ENCODE measurements around the gene AFAP1L1. TPM values are rescaled to one million over a fixed set of nuclear protein-coding genes. Genes with fewer than 3 reads are reported as not detected.
A peak's percentile ranks its signal among the peaks of the same experiment; 100 is the strongest.

The AFAP1L1 gene
- total RNA-seq, 2 experiments from 2014 or later: not detected

DNA sequence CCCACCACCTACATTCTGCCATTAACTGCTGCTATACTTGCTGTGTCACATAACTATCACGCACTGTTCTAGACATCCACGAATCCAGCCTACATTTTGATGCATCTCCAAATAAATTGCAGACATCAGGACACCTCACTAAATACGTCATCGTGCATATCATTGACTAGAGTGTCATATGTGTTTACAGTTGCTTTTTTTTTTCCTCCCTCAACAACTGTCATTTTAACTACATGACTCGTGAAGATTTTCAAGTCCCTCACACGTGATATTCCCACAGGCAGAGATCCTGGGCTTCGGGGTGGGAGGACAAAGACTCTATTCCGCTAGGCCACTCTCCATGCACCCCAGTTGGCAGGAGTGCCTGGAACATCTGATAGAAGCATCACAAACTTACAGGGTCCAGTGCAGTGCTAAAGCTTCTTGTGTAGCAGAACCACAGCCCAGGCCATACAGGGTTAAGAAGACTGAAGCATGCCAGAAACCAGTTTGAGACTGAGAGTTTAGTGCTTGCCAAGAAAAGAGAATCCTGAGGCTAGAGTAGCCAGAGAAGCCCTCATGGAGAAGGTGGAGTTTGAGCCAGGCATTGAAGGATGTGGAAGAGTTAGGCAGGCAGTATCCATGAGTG lies 87.3 kb downstream of the AFAP1L1 start:
- POLR2A ChIA-PET: interaction anchor here (0.7 to 12.6 kb wide), 5 partner anchors 14 to 1712 kb away, joined by 3 to 183 read pairs (median 5); partner anchors contain the start of gene GRPEL2
- no peak for DNase-seq (ENCODE audit: low spot score)
- H4K20me1 ChIP-seq (ENCODE audit: insufficient read depth, low read length): peaks cover 3% of the 10 kb centered on the region; the same call in 1 of the 2 replicates
- TSS peak; percentile 35 for BruUV-seq (replicated peaks)
- peaks cover 27% of the 10 kb centered on the region for H3K36me3 ChIP-seq (ENCODE audit: insufficient read depth, low read length)
- CTCF ChIA-PET (ENCODE audit: unreplicated experiment): no interaction called here
- peaks cover 32% of the 10 kb centered on the region; the same call in 1 of the 2 replicates for H3K79me2 ChIP-seq (ENCODE audit: insufficient read depth, low read depth, low read length)
- TF ChIP-seq EZH2phosphoT487 (IDR thresholded peaks at IDR 0.05; ENCODE audit: borderline replicate concordance, low read depth, low read length): no peak
- TF ChIP-seq, protein P1, sequence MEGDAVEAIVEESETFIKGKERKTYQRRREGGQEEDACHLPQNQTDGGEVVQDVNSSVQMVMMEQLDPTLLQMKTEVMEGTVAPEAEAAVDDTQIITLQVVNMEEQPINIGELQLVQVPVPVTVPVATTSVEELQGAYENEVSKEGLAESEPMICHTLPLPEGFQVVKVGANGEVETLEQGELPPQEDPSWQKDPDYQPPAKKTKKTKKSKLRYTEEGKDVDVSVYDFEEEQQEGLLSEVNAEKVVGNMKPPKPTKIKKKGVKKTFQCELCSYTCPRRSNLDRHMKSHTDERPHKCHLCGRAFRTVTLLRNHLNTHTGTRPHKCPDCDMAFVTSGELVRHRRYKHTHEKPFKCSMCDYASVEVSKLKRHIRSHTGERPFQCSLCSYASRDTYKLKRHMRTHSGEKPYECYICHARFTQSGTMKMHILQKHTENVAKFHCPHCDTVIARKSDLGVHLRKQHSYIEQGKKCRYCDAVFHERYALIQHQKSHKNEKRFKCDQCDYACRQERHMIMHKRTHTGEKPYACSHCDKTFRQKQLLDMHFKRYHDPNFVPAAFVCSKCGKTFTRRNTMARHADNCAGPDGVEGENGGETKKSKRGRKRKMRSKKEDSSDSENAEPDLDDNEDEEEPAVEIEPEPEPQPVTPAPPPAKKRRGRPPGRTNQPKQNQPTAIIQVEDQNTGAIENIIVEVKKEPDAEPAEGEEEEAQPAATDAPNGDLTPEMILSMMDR (conservative IDR thresholded peaks at IDR 0.05; ENCODE audit: low read length): no peak
- H3K4me1 ChIP-seq (ENCODE audit: insufficient read depth, low read length, poor library complexity, severe bottlenecking): peaks cover 20% of the 10 kb centered on the region
- no peaks in the 10 kb centered on the region for H3K9me2 ChIP-seq (ENCODE audit: insufficient read depth, low read length)
- no peaks in the 10 kb centered on the region for H3K9me3 ChIP-seq (ENCODE audit: low read length)
- peak overlapping the region; percentile 94 for H3K4me3 ChIP-seq (ENCODE audit: low read depth, low read length, poor library complexity, severe bottlenecking)
- intact Hi-C loops (cut with micrococcal nuclease; ENCODE audit: unreplicated experiment): loop anchor here (1.0 kb wide), 1 partner anchor 14 kb away; the partner anchor contains the start of gene GRPEL2
- H2AFZ ChIP-seq (ENCODE audit: low read length): no peak overlapping the region
- H3K27ac ChIP-seq (ENCODE audit: low read depth, low read length, poor library complexity, severe bottlenecking): peak overlapping the region; percentile 53
- H3K4me2 ChIP-seq (ENCODE audit: low read length): peak overlapping the region; percentile 72

DNA sequence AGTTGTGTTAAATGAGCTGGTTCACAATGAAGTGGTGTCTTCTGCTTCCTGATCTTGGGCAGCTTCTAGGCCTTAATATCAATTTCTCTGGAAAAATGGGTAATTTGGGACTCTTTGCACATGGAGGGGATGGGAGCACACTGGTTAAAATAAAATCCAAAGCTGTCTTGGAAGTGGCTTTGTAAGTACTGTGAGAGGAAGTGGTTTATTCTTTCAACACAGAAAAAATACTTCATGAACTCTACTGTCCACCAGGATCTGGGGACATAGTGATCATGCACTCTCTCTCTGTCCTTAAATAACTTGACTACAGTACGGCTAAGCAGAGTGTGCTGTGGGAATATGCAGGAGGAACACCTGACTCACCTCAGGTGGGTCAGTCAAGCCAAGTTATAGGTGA lies 88.6 kb downstream of the AFAP1L1 start:
- DNase-seq (ENCODE audit: low spot score): no peak
- ChIA-PET CTCF (ENCODE audit: unreplicated experiment) (interaction anchor here (1.9 kb wide), 1 partner anchor 12 kb away, joined by 10 read pairs; no protein-coding TSS in a partner anchor), POLR2A (interaction anchor here (0.7 to 12.6 kb wide), 4 partner anchors 7 to 37 kb away, joined by 3 to 183 read pairs (median 4); partner anchors contain the start of gene GRPEL2)
- Histone ChIP-seq H3K27ac (ENCODE audit: low read depth, low read length, poor library complexity, severe bottlenecking) (no peak overlapping the region), H3K36me3 (ENCODE audit: insufficient read depth, low read length) (peaks cover 14% of the 10 kb centered on the region), H3K4me3 (ENCODE audit: low read depth, low read length, poor library complexity, severe bottlenecking) (no peak overlapping the region), H3K79me2 (ENCODE audit: insufficient read depth, low read depth, low read length) (peaks cover 28% of the 10 kb centered on the region; the same call in 1 of the 2 replicates), H3K4me2 (ENCODE audit: low read length) (no peak overlapping the region), H2AFZ (ENCODE audit: low read length) (no peak overlapping the region), H4K20me1 (ENCODE audit: insufficient read depth, low read length) (peaks cover 3% of the 10 kb centered on the region; the same call in 1 of the 2 replicates), H3K4me1 (ENCODE audit: insufficient read depth, low read length, poor library complexity, severe bottlenecking) (peaks cover 20% of the 10 kb centered on the region), H3K9me2 (ENCODE audit: insufficient read depth, low read length) (no peaks in the 10 kb centered on the region), H3K9me3 (ENCODE audit: low read length) (no peaks in the 10 kb centered on the region)
- BruUV-seq (replicated peaks): no TSS peak
- no peak for TF ChIP-seq EZH2phosphoT487 (IDR thresholded peaks at IDR 0.05; ENCODE audit: borderline replicate concordance, low read depth, low read length)
- TF ChIP-seq, protein P1 (conservative IDR thresholded peaks at IDR 0.05; ENCODE audit: low read length): no peak
- intact Hi-C loops (cut with micrococcal nuclease; ENCODE audit: unreplicated experiment): no loop called here

DNA sequence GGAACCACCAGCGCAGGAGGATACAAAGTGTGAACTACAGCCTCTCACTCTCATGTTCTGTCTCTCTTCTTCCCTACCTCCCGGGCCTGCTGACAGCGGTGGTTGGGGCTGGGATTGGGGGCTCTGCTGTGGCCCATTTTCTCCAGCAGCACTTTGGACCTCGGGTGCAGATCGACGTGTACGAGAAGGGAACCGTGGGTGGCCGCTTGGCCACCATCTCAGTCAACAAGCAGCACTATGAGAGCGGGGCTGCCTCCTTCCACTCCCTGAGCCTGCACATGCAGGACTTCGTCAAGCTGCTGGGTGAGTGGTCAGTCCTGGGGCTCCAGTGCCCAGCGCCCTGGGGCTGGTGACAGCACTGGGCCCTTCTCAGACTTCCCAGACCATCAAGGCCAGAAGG lies 90.9 kb downstream of the AFAP1L1 start:
- Histone ChIP-seq H4K20me1 (ENCODE audit: insufficient read depth, low read length) (peaks cover 3% of the 10 kb centered on the region; the same call in 1 of the 2 replicates), H3K9me3 (ENCODE audit: low read length) (no peaks in the 10 kb centered on the region), H3K79me2 (ENCODE audit: insufficient read depth, low read depth, low read length) (peaks cover 12% of the 10 kb centered on the region; the same call in 1 of the 2 replicates), H3K9me2 (ENCODE audit: insufficient read depth, low read length) (no peaks in the 10 kb centered on the region), H3K27ac (ENCODE audit: low read depth, low read length, poor library complexity, severe bottlenecking) (no peak overlapping the region), H3K4me3 (ENCODE audit: low read depth, low read length, poor library complexity, severe bottlenecking) (no peak overlapping the region), H3K36me3 (ENCODE audit: insufficient read depth, low read length) (no peaks in the 10 kb centered on the region), H2AFZ (ENCODE audit: low read length) (no peak overlapping the region), H3K4me2 (ENCODE audit: low read length) (no peak overlapping the region), H3K4me1 (ENCODE audit: insufficient read depth, low read length, poor library complexity, severe bottlenecking) (peaks cover 15% of the 10 kb centered on the region)
- TF ChIP-seq EZH2phosphoT487 (IDR thresholded peaks at IDR 0.05; ENCODE audit: borderline replicate concordance, low read depth, low read length): no peak
- TF ChIP-seq, protein P1 (conservative IDR thresholded peaks at IDR 0.05; ENCODE audit: low read length): no peak
- POLR2A ChIA-PET: interaction anchor here (12.6 kb wide), 1 partner anchor 18 kb away, joined by 183 read pairs; the partner anchor contains the start of gene GRPEL2
- no TSS peak for BruUV-seq (replicated peaks)
- intact Hi-C loops (cut with micrococcal nuclease; ENCODE audit: unreplicated experiment): no loop called here
- DNase-seq (ENCODE audit: low spot score): no peak
- CTCF ChIA-PET (ENCODE audit: unreplicated experiment): interaction anchor here (1.1 kb wide), 1 partner anchor 10 kb away, joined by 3 read pairs; no protein-coding TSS in a partner anchor

Data from OCI-LY7 (cell line).